ENCODE measurements around the gene KIAA1671.

- TF ChIP-seq CTCF (IDR thresholded peaks at IDR 0.05) (no peak), POLR2A (IDR thresholded peaks at IDR 0.05) (peak in 1 of 2 donors; percentile 21), EP300 (IDR thresholded peaks at IDR 0.05) (no peak), POLR2AphosphoS5 (IDR thresholded peaks at IDR 0.05) (no peak)
Measured at GRCh38 chr22:24973872-24974271, 21.4 kb downstream of the KIAA1671 start.
